ENCODE data around the gene MUCL3.
"Not testable (repeated sequence)": the region's sequence is repeated elsewhere in the genome, so short reads cannot be mapped to it uniquely, and the experiment has no call there.

The MUCL3 gene

DNA sequence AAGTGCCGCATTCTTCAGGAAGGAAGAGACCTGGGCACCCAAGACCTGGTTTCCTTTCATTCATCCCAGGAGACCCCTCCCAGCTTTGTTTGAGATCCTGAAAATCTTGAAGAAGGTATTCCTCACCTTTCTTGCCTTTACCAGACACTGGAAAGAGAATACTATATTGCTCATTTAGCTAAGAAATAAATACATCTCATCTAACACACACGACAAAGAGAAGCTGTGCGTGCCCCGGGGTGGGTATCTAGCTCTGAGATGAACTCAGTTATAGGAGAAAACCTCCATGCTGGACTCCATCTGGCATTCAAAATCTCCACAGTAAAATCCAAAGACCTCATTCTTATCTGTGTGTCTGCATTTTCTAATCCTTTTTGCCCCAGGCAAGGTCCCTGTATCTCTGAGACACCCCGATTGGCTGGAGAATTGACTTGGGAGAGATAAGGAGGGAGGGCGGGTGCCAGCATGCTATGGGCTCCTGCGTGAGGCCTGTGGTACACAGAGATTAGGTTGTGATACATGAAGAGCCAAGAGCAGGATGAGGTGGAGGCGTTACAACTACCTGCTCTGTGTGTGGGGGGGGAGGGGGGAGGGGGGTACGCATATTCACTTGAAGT is 47.5 kb downstream of the MUCL3 start:
- no peak for DNase-seq

DNA sequence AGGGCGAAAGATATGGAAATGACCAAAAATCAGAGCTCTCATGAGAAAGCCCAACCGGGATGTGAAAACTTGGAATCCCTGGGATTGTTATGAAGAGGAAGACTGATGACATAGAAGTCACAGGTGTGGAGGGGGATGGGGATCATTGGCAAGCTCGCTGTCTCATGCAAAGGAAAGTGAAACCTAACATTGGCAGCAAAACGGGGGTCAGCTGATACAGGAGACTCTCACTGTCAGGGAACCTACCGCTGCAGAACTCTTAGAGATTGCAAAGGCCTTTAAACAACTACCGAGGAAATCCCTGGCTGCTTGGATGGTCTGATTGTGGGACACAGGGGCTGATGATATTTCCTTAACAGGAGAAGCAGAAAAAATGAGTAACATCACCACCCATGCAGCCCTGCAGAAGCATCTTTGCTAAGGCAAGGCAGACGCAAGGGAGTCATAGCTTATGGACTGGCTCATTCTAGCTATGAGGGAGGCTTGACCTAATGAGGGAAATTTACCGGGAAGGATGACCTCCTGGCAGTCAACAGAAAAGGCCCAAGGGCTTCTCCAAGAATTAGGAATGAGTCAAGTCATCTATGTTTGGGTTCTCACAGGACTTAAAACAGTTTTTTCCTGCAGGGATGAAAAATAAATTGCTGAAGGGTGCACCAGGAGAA is 49.8 kb downstream of the MUCL3 start:
- DNase-seq: no peak

DNA sequence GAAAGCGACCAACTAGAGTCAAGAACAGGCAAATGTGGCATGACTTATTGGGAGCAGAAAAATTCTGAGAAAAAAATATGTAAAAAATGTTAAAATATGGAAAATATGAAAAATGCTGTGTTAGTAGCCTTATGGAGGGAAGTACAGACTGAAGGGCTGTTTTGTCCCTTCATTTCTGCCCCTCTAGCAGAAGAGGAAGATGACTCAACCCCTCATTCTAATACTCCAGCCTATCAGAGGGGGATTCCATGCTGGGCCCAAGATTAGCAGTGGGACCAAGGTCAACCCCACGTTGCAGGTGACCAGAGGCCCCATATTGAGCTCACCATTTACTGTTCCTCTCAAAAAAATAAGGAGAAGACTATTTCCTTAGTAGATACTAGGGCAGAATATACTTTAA is 51.1 kb downstream of the MUCL3 start:
- DNase-seq: no peak

DNA sequence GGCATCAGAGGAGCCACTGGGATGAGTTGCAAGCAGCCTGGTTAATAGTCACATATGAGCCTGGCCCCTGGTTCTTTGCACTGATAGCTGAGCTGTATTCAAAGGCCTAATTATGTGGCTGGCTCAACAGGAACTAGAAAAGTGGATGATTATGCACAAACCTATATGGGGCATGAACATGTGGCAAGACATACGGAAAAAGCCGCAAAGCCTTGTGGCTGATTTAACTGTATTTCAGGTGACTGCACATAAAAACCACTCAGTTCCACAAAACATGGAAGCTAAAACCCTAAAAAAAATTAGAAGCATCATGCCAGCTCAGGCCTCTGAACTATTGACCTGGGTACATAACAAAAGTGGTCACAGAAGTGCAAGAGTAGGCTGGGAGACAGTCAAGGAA is 56.5 kb downstream of the MUCL3 start:
- peak; percentile 56 for DNase-seq

DNA sequence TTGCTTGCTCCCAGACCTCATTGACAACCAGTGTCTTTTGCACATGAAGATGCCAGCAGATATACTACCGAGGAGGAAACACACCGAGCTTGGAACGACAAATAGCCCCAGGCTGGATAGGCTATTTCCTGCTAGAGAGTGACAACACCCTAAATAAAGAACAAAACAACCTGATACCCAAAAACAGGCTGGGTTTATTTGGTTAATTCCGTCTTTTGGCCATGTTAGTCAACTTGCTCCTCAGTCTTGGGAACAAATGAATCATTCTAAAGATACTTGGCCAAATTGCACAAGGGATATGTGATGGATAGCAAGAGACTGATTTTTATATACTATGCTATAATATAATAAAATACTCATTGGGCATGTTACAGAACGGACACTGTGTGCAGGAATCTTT is 58.0 kb downstream of the MUCL3 start:
- no peak for DNase-seq

DNA sequence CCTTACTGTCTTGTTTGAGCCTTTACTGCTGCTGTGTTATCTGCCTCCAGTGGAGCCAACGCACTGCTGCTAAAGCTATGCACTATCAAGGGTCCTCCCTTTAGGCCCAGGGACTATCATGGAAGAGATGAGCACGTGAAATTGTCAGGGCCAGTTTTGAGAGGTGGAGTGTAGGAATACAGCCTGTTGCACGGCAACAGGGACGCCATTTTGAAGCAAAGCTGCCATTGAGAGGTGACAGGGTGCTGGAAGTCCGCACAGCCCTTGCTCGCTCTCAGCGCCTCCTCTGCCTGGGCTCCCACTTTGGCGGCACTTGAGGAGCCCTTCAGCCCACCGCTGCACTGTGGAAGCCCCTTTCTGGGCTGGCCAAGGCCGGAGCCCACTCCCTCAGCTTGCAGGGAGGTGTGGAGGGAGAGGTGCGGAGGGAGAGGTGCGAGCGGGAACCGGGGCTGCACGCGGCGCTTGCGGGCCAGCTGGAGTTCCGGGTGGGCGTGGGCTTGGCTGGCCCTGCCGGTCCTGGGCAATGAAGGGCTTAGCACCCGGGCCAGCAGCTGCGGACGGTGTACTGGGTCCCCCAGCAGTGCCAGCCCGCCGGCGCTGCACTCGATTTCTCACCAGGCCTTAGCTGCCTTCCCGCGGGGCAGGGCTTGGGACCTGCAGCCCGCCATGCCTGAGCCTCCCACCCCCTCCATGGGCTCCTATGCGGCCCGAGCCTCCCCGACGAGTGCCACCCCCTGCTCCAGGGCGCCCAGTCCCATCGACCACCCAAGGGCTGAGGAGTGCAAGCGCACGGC is 59.5 kb downstream of the MUCL3 start:
- DNase-seq: not testable (repeated sequence)

DNA sequence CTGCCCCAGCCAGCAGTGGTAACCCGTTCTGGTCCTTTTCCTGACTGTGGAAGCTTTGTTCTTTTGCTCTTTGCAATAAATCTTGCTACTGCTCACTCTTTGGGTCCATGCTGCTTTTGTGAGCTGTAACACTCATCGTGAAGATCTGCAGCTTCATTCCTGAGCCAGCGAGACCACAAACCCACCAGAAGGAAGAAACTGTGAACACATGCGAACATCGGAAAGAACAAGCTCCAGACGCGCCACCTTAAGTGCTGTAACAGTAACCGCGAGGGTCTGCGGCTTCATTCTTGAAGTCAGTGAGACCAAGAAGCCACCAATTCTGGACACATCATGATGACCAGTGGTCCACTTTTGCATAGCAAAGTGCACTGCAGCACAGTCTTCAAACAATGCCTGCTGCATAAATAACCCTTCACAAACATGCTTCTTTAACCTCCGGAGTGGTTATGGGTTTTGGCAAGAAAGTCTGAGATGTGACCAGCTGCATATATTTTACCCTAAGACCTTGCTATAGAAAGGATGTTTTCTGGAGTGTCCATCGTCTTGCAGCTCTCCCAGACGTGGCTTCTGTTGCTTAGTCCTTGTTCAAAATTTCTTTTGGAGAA is 60.6 kb downstream of the MUCL3 start:
- DNase-seq: no peak

DNA sequence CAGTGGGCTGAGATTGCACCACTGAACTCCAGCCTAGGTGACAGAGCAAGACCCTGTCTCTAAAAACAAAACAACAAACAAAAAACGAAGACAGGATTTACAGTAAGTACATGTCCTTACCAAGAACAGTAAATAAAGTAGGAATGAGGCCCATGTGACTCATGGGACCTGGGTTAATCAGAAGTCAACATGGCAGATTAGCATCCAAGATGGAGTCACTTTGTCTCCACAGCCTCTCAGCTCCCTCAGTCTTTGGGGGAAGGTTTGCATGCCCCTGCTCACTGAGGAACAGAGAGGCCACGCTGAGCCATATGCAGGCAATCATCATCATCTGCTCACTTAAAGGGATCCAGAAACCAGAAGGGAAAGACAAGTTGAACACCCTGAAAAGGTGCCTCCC is 61.7 kb downstream of the MUCL3 start:
- no peak for DNase-seq
